Endometrial microvascular endothelial cells (primary cell): ENCODE measurements around the gene PLLP. TPM values are rescaled to one million over a fixed set of nuclear protein-coding genes. Genes with fewer than 3 reads are reported as not detected.

Experiments
- in situ Hi-C: cut with HindIII; loops from 2 replicates; pipeline ENCODE4 v1.10.0; 2017; ENCODE audit warnings: low sequenced_read_pairs, low pct_unique_long_range_greater_than_20kb; ENCODE audit errors: inconsistent ontology term
- total RNA-seq: library from RNA; depleted of rRNA; stranded (reverse); fragments of >200 nt; gene quantifications from one replicate; pipeline ENCODE4 v1.2.3, GENCODE V29; 2015; ENCODE audit errors: inconsistent ontology term

PLLP gene
- total RNA-seq, 1 donor from 2014 or later, result 0.56 TPM

DNA sequence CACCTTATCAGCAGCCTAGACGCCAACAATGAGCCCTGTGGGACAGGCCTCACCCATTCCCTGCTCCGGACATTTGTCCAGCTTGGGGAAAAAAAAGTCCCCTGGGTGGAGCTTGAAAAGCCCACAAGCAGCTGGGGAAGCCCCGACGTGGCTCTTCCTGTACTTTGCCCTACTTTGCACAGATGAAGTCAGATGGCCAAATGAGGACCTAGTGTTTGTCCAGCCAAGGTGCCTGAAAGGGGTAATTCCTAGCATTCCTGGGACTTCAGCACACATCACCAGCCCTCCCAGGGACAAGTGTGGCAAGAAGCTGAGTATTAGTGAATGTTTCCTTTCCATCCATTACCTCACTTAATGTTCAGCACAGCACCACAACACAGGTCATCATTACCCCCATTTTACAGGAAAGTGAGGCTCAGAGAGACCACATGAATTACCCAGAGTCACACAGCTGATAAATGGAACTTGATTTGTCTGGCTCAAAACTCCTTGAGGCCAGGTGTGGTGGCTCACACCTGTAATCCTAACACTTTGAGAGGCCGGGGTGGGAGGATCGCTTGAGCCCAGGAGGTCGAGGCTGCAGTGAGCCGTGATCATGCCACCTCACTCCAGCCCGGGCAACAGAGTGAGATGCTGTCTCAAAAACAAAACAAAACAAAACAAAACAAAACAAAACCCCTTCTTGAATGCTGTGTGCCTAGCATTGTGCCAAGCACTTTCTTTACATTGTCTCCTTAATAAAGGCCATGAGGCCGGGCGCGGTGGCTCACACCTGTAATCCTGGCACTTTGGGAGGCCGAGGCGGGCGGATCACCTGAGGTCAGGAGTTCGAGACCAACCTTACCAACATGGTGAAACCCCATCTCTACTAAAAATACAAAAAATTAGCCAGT lies 19.9 kb upstream of the PLLP start:
- in situ Hi-C loops, result no loop called here

GRCh38 chr16:57303910-57304168 lies 19.4 kb upstream of the PLLP start:
- in situ Hi-C loops, result no loop called here

GRCh38 chr16:57303021-57303909 lies 18.8 kb upstream of the PLLP start:
- in situ Hi-C loops, result no loop called here

DNA sequence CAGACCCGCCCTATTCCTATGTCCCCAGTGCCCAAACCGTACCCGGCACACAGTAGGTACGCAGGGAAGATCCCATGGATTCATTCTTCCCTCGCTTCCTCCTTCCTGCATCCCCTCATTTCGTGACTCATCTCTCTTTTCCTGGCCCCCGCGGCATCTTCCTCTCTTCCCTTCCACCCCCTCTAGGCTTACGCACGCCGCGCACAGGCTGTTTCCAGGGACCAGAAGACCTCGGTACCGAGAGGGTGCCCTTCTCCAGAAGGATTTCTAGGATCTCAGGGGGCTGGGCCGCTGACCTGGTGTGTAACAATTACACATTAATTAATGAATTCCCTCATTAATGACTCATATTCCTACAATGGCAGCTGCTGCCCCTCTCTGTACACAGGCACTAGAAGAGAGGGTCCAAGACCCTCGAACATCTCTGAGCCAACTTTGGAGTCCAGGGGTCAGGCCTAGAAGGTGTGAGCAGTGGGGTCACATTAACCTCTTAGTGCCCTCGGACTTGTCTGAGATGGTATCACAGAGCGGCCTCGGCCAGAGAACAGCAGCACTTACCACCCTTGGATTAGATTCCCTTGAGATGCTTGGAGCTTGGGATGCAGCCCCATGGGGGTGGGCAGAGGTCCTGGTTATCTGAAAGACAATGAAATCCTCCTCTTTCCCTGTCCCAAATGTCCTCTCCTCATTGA lies 16.8 kb upstream of the PLLP start:
- in situ Hi-C loops, result no loop called here

DNA sequence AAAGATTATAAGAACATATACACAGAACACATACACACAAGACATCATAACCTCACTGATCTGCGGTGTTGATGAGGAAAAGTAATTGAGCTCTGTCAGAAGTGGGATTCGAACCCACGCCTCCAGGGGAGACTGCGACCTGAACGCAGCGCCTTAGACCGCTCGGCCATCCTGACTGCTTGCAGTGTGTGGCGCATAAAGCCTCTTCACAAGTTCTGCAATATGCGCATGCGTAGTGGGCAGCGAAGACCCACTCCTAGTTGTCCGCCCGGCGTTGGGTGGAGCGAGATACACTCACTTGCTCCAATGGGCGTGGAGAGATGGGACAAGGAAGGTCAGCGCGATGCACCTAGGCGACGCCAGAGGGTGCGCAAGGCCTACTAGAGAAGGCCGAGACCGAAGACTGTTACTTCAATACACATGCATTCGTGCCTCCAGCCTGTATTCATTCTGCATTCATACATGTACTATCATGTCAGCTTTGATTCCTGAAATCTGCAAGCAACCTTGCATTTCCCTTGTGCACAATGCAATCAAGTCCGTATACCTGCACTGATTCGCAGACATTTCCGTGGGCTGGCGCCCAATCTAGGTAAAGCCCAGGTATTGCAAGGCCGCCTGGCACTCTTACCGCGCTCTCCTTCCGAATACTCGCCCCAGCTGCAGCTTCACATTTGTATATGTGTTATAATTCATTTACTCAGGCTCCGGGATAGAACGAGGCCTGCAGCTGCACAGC lies 16.1 kb upstream of the PLLP start:
- in situ Hi-C loops, result no loop called here

GRCh38 chr16:57299719-57300386 lies 15.4 kb upstream of the PLLP start:
- in situ Hi-C loops, result loop anchor here (10.0 kb wide), 1 partner anchor 115 kb away; no protein-coding TSS in a partner anchor

DNA sequence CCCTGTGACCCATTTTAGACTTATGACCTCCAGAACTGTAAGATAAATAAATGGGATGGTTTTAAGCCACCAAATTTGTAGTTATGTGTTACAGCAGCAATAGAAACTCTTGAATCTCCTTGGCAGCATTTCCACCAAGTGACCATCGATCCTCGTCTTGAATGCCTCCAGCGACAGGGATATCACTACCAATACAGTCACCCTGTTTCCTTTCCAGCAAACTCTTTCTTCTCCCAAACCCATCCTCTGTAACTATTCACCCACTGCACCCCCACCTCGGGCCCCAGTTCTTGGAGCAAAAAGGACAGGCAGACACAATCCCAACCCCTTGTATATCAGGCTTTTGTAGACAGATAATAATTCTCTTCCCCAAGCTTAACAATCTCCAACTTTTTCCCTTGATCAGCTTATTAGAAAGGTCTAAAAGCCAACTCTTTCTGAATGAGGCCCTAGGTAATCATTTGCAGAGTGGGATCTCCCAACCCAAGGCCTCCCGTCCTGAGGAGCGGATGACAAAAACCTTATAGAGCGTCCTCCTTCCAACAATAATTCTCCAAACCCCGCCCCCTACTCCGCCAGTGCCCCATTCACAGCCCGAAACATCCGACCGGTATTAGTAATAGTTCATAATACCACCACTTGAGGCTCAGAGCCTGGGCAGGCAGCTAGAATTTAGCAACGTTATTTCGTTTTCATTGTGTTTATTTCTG lies 14.7 kb upstream of the PLLP start:
- in situ Hi-C loops, result loop anchor here (10.0 kb wide), 1 partner anchor 116 kb away; no protein-coding TSS in a partner anchor

GRCh38 chr16:57297856-57298255 lies 13.4 kb upstream of the PLLP start:
- in situ Hi-C loops, result loop anchor here (10.0 kb wide), 1 partner anchor 117 kb away; no protein-coding TSS in a partner anchor

DNA sequence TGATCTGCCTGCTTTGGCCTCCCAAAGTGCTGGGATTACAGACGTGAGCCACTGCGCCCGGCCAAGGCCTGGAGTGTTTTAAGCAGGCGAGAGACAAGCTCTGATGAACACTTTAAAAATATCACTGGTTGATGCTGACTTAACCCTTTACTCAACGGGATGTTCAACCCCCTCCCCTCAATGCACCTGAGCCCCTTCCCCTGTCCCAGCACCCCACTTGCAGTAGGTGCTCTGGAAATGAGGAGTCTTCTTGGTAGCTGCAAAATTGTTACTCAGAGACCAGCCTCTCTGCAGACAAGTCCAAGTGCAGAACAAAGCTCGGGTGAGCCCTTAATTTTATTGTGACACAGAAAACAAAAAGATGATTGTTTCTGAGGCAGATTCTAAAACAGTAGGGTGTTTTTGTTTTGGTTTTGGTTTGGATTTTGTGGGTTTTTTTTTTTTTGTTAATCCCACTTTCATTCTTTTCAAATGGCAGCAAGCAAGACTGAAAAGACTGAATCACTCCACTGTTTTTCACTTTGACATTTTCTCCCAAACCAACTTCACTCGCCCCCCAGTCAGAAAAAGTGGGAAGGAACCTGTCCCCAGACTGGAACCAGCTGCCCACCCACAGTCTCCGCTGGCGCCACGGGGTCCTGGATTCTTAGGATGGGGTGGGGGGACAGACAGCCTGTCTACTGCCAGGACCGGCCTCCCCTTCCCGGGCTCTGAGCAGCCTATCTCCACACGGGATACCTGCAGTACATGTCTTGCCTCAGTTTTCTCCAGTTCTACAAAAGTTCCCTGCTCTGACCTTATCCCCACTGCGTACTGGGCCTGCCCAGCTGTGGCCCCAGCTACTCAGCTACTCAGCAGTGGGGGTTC lies 5.2 kb upstream of the PLLP start:
- in situ Hi-C loops, result loop anchor here (10.0 kb wide), 1 partner anchor 125 kb away; no protein-coding TSS in a partner anchor

- in situ Hi-C loops, result no loop called here
Measured at GRCh38 chr16:57285379-57285778, 907 bp upstream of the PLLP start.

DNA sequence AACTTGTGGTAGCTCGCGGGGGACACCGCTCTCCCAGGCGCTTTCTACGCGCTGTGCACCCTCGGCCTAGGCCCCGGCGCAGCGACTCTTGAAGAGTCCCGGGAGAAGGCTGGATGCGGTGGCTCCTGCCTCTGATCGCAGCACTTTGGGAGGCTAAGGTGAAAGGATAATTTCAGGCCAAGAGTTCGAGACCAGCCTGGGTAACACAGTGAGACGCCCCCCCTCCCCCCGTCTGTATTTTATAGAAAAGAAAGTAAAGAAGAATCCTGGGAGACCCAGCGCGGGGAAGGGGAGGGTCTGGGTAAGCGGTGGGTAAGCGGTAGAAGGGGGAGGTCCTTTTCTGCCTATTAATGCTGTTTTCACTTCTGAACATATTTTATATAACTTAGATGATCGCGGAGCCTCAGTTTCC lies 486 bp upstream of the PLLP start:
- in situ Hi-C loops, result no loop called here

GRCh38 chr16:57283959-57284208 lies 588 bp downstream of the PLLP start:
- in situ Hi-C loops, result no loop called here

DNA sequence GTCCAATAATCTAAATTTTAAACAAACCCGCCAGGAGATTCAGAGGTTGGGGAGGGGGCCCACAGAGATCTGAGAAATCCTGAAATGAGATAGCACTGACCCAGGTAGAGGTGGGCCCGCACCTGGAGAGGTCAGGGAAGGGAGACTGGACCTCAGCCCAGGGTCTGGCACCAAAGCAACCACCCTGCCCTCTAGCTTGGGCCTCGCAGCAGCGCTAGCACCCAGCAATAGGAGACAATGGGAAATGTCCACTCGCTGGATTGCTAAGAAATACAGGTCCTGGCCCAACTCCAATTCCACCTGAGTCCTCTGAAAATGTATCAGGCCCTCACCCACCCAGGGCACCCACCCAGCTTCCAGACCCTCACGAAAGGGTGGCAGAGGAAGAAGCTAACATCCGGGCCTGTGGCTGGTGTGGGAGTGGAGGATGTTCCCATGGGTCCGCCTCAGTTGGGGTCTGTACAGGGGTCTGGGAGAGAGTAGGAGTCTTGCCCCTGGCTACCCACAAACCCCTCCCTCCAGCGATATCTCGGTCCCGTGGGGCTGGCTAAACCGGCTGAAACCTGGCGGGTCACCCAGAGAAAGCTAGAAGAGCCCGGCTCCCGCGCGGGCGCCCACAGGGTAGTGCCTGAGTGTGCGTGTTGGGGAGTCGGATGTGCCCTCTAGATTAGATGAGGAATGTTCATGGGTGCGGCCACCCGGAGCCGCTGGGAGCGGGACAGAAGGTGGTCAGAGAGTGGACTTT lies 1.1 kb downstream of the PLLP start:
- in situ Hi-C loops, result no loop called here

GRCh38 chr16:57282510-57283213 lies 1.8 kb downstream of the PLLP start:
- in situ Hi-C loops, result no loop called here

- in situ Hi-C loops, result no loop called here
Measured at GRCh38 chr16:57281791-57282190, 2.7 kb downstream of the PLLP start.
